ENCODE results near the gene KIF1B. TPM values are rescaled to one million over a fixed set of nuclear protein-coding genes. Genes with fewer than 3 reads are reported as not detected.

The KIF1B gene
- total RNA-seq, 2 experiments from 2014 or later = 10.0 to 11.2 TPM

DNA sequence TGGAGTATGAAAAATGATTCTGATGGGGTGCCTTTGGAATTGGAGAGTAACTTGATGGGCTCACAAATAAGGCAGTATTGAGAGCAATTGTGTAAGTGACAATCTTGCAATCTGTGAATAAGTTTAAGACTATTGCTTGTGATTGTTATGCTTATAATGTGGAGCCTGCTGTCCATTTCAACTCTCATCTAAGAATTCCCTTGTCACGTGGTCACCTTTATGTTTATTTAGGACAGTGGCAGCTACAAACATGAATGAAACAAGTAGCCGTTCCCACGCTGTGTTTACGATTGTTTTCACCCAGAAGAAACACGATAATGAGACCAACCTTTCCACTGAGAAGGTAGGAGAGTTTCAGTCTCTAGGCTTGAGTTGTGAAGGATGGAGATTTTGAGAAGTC, 57.6 kb downstream of the KIF1B start:
- H3K36me3 Mint-ChIP-seq = peaks cover 4% of the 10 kb centered on the region
- H3K4me3 Mint-ChIP-seq = no peak overlapping the region
- no peaks in the 10 kb centered on the region for H3K27me3 Mint-ChIP-seq
- H3K27ac Mint-ChIP-seq = no peak overlapping the region
- H3K9me3 Mint-ChIP-seq = no peaks in the 10 kb centered on the region
- DNase-seq = no peak
- H3K4me1 Mint-ChIP-seq = no peaks in the 10 kb centered on the region

DNA sequence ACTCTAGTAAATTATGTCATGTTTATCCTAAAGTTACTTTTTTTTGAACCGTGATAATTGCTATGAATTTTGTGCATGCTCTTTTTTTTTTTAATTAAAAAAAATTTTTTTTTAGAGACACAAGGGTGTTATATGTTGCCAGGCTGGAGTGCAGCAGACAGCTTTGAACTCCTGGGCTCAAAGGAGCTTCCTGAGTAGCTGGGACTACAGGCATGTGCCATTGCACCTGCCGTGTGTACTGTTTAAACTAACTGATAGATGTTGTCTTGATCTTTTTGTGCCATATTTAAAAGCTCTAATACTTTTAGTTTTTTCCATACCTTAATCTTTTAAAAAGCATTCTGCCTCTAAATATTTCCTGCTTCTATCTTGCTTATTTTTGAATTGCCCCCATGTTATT, 60.7 kb downstream of the KIF1B start:
- Mint-ChIP-seq H3K4me3 (no peak overlapping the region), H3K4me1 (no peaks in the 10 kb centered on the region), H3K9me3 (no peaks in the 10 kb centered on the region), H3K36me3 (peaks cover 7% of the 10 kb centered on the region), H3K27ac (no peak overlapping the region), H3K27me3 (no peaks in the 10 kb centered on the region)
- no peak for DNase-seq

DNA sequence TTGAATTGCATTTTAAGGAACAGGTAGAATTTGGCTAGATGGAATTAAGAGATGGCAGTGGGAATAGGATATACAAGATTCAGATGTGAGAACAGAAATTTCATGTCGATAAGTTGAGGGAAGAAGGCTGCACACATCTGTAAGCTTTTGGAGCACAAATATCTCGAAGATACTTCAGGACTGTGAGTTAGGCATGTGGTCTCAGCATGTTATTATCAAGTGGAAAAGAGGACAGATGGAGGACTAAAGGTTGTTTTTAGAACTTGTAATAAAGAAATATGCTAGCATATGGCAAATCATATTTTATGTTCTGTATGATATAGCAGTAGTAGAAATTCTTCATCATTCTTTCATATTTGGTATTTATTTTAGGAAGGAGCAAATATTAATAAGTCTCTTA, 61.5 kb downstream of the KIF1B start:
- Mint-ChIP-seq H3K27ac (no peak overlapping the region), H3K36me3 (peaks cover 9% of the 10 kb centered on the region), H3K4me3 (no peak overlapping the region), H3K4me1 (no peaks in the 10 kb centered on the region), H3K27me3 (no peaks in the 10 kb centered on the region), H3K9me3 (no peaks in the 10 kb centered on the region)
- no peak for DNase-seq

DNA sequence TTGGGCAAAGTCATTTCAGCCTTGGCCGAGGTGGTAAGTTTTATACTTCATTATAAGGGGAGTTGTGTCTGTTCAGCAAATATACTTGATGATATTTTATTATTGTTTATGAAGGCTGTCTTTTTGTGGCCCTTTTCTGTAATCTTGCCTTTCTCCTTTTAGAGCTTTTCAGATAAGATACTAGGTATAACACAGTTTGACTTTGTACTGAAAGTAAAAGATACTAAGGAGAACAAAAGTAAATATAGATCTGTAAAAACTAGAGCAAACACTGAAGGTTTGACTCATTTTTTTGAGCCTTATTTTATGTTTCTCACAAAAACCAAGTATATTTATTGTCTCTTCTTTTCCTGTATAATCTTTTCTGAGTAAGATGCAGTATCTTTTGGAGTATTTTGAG, 61.9 kb downstream of the KIF1B start:
- Mint-ChIP-seq H3K9me3 (no peaks in the 10 kb centered on the region), H3K27ac (no peak overlapping the region), H3K4me1 (no peaks in the 10 kb centered on the region), H3K36me3 (peaks cover 9% of the 10 kb centered on the region), H3K4me3 (no peak overlapping the region), H3K27me3 (no peaks in the 10 kb centered on the region)
- DNase-seq = no peak

DNA sequence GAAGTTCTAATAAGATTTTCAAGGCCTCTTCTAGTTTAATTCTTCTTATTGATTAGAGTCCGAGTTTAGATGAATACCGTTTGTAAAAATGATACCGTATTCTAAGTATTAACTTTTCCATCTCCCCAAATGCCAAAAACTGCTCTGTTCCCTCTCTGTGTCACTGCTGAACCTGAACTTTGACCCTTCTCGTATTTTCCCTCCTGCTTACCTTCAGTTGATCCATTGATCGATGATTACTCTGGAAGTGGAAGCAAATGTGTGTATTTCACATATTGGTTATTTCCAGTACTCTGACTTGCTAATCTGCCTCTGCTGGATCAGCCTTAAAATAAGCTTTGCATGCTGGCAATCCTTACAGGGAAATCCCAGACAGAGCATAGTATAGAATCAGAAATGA, 68.5 kb downstream of the KIF1B start:
- Mint-ChIP-seq H3K27me3 (no peaks in the 10 kb centered on the region), H3K27ac (no peak overlapping the region), H3K9me3 (no peaks in the 10 kb centered on the region), H3K4me3 (no peak overlapping the region), H3K4me1 (peaks cover 21% of the 10 kb centered on the region), H3K36me3 (peaks cover 7% of the 10 kb centered on the region)
- DNase-seq = no peak

DNA sequence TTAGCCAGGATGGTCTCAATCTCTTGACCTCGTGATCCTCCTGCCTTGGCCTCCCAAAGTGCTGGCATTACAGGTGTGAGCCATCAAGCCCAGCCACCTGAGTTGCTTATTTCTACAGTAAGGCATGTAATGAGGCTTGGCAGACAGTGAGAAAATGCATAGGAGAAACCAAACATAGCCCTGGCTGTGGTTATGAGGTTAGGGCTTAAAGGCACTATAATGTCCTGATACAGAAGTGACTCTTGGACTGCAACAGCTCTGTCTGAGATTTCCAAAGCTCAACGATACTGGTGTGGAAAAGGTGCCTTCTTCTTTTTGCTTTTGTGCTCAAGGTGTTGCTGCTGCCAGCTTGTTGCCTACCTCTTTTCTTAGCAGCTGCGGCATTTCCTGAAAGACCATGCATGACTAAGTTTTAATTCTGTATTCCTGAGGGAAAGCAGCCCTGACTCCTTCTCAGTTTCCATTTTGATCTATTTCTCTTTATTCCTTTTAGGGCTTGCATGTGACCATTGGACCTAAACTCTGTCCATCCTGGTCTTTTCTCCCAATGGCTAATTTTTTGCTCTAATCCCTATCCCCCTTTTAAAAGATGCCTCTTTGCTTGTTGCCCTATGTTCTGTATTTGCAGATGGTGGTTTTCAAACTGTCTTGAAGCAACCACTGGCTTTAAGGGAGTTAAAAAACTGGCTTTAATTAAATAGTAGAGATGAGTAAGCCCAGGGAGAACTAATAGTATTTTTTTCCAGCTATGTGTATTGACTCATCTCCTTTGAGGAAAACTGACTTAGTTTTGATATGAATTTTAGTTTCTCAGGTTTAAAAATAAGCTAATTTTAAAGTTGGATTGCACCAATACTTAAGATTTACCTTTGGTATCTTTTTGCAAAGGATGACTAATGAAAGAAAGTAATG, 70.3 kb downstream of the KIF1B start:
- Mint-ChIP-seq H3K27me3 (no peaks in the 10 kb centered on the region), H3K36me3 (peaks cover 7% of the 10 kb centered on the region), H3K4me3 (no peak overlapping the region), H3K9me3 (no peaks in the 10 kb centered on the region), H3K4me1 (peaks cover 21% of the 10 kb centered on the region), H3K27ac (peak overlapping the region; percentile 61)
- DNase-seq = peak; percentile 8

DNA sequence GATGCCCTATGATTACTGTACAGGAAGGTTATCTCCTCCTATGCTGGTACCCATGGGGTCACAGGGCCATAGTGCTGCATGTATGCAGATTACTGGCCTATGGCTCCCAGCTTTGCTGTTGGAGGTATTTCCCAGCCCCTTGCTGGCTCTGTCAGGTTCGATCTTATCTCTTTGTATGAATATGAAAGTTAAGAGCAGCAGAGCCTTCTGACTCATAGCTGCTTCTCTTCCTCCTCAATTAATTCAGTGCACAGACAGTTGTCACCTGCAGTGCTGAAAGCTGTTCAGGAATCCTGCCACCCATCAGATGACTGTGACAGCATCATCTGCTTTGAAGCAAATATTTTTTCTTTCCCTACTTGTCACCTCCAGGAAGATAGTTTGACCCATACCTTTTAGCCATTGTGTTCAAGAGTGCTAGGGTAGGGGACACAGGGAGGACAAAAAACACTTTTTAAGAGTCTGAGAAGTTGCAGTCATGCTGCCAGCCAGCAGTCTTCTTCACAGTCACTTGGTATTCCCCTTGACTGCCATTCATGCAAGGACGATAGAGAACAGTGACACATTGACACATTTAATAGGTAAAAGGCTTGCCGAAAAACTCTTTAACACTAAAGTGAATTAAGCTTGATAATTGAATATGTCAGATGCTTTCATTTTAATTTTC, 73.1 kb downstream of the KIF1B start:
- no peaks in the 10 kb centered on the region for H3K9me3 Mint-ChIP-seq
- DNase-seq = peak; percentile 28
- H3K27ac Mint-ChIP-seq = peak overlapping the region; percentile 9
- no peaks in the 10 kb centered on the region for H3K27me3 Mint-ChIP-seq
- no peak overlapping the region for H3K4me3 Mint-ChIP-seq
- H3K4me1 Mint-ChIP-seq = peaks cover 21% of the 10 kb centered on the region
- H3K36me3 Mint-ChIP-seq = peaks cover 3% of the 10 kb centered on the region

DNA sequence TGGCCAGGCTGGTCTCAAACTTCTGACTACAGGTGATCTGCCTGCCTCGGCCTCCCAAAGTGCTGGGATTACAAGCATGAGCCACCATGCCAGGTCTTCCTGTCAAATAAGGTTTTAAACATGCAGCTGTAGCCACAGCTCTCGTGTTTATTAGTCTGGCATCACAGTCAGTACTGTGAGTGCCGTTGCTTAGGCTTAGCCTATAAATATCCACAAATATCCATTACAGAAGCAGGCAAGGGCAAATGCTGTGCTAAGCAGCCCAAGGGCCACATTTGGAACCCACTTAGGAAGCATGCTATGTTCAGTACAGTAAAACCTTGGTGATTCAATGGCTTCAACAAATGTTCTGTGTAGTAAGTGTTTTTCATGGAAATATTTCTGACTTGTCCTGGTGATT, 75.9 kb downstream of the KIF1B start:
- H3K4me1 Mint-ChIP-seq = peaks cover 20% of the 10 kb centered on the region
- no peak for DNase-seq
- H3K36me3 Mint-ChIP-seq = peaks cover 7% of the 10 kb centered on the region
- no peaks in the 10 kb centered on the region for H3K27me3 Mint-ChIP-seq
- no peak overlapping the region for H3K4me3 Mint-ChIP-seq
- no peak overlapping the region for H3K27ac Mint-ChIP-seq
- H3K9me3 Mint-ChIP-seq = no peaks in the 10 kb centered on the region

DNA sequence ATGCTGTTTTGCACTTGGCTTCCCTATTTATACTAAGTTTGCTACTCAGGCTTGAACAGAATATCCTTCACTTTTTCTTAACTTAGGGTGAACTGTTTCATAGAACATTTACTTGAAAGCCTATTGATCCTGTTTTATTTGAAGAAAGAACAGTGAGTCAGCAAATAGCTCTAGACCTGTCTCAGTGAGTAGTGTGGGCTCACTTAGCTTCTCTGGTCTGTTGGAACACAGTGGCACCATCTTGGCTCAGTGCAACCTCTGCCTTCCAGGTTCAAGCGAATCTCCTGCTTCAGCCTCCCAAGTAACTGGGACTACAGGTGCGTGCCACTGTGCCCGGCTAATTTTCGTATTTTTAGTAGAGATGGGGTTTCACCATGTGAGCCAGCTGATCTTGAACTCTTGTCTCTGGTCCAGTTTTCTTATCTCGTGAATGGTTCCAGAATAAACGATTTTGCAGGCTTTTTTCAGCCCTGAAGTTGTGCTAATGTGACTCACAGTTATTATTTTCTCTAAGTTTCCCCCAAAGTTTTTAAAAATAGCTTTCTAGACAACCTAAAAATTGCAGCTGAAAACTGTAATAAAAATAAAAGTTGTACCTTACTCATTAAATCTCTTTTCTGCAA, 76.8 kb downstream of the KIF1B start:
- H3K27ac Mint-ChIP-seq = no peak overlapping the region
- no peak overlapping the region for H3K4me3 Mint-ChIP-seq
- peaks cover 7% of the 10 kb centered on the region for H3K36me3 Mint-ChIP-seq
- no peaks in the 10 kb centered on the region for H3K27me3 Mint-ChIP-seq
- H3K4me1 Mint-ChIP-seq = peaks cover 12% of the 10 kb centered on the region
- H3K9me3 Mint-ChIP-seq = no peaks in the 10 kb centered on the region
- no peak for DNase-seq

DNA sequence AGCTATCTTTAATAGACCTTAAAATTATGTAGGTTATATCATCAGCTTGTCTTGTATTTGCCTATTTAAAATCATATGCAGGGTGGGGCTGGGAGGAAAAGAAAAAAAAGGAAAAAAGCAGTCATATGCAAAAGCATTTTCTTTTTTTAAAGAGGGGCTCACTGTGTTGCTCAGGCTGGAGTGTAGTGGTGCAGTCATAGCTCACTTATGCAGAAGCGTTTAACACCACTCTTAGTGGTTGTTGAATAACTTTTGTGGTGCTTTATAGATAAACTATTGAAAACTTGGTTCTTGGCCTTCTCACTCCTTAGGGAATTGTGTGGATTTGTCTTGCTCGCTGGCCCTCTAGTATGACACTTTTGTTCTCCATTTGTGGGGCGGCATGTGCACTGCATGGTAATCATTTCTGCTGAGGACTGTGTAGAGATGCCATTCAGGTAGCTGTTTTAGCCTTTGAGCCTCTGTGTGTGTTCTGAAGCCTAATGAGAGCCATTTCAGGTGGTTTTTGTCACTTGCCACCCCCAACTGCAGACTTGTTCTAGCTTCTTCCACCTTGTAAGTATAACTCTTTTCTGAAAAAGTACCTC, 77.8 kb downstream of the KIF1B start:
- H3K9me3 Mint-ChIP-seq = no peaks in the 10 kb centered on the region
- H3K4me3 Mint-ChIP-seq = no peak overlapping the region
- peaks cover 13% of the 10 kb centered on the region for H3K36me3 Mint-ChIP-seq
- no peak overlapping the region for H3K27ac Mint-ChIP-seq
- H3K4me1 Mint-ChIP-seq = peaks cover 8% of the 10 kb centered on the region
- DNase-seq = no peak
- H3K27me3 Mint-ChIP-seq = no peaks in the 10 kb centered on the region

DNA sequence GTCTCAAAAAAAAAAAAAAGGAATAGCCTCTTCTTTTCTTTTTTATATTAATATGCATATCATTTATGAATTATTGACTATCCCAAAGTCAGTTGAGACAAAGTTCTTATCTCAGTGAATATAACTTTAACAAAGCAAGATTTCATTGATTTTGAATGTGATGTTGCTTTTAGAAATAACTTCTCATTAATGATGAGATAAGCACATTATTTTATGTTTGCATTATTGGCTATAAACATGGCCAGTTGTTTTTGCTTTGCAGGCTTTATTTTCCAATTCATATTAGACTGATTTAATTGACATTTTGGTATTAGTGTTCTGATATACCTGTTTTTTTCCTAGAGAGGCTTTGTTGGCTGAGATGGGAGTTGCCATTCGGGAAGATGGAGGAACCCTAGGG, 81.3 kb downstream of the KIF1B start:
- Mint-ChIP-seq H3K27me3 (no peaks in the 10 kb centered on the region), H3K36me3 (peaks cover 12% of the 10 kb centered on the region)
- DNase-seq = no peak

DNA sequence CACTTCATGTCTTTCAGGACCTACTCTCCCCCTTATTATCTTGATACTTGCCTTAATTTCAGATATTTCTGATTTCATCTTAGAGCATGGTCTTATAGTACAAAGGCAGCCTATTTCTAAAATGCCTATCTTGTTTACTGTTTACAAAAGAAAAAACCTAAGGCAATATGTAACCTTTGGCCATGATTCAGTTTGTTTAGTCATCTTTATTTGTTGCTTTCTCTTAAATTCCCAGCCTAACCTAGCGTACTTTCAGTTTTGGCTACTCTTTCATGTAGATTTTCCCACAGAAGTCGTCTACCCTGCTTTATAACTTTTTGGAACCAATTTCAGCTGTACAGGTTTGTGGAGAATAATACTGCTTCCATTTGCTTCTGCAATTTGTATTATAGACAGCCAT, 81.8 kb downstream of the KIF1B start:
- DNase-seq = no peak
- Mint-ChIP-seq H3K27me3 (no peaks in the 10 kb centered on the region), H3K36me3 (peaks cover 14% of the 10 kb centered on the region), H3K4me3 (no peak overlapping the region), H3K9me3 (no peaks in the 10 kb centered on the region), H3K4me1 (peaks cover 3% of the 10 kb centered on the region), H3K27ac (no peak overlapping the region)

More for the DNA sequence above, 81.3 kb downstream of the KIF1B start:
- Mint-ChIP-seq H3K9me3 (no peaks in the 10 kb centered on the region), H3K4me1 (peaks cover 3% of the 10 kb centered on the region), H3K27ac (no peak overlapping the region), H3K4me3 (no peak overlapping the region)

DNA sequence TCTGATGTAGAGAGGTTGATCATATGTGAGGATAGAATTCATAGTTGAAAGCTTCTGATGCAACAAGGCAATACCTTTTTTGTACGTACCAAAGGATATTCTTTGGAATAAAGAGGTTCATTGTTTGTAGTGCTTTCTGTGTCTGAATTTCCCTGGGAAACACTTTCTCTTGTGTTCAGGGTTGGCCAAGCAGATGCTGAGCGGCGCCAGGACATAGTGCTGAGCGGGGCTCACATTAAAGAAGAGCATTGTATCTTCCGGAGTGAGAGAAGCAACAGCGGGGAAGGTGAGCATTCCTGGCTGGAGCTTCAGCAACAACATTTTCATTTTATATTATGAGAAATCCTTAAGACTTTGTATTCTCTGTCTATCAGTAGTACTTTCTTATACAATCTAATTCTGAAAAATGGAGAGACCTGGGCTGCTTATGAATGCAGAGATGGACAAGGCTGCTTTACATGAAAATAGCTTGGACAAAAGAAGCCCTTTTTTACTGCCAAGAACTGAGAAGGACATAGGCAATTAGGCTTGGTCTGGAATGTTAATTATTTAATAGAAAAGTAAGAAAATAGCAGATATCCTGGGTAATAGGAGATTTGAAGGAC, 85.2 kb downstream of the KIF1B start:
- peaks cover 10% of the 10 kb centered on the region for H3K36me3 Mint-ChIP-seq
- no peaks in the 10 kb centered on the region for H3K27me3 Mint-ChIP-seq
- no peak overlapping the region for H3K27ac Mint-ChIP-seq

DNA sequence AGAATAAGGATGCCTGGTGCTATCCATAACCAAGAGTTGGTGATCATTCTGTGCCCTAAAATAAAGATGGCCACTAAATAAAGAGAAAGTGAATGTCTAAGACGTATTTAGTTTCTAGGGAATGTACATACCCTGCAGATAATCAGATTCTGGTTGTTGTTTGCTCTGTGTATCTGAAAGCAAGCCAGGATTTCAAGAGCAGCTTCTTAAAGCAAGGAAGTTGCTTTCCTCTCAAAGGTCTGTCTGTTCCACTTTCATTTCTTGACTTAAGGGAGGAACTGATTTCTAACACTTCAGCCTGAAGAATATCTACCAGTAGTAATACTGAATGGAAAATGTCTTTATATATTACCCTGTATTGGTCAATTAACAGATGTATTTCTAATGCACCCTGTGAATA, 88.8 kb downstream of the KIF1B start:
- H3K36me3 Mint-ChIP-seq = peaks cover 20% of the 10 kb centered on the region
- no peaks in the 10 kb centered on the region for H3K9me3 Mint-ChIP-seq
- H3K27ac Mint-ChIP-seq = no peak overlapping the region

More for the DNA sequence above, 85.2 kb downstream of the KIF1B start:
- Mint-ChIP-seq H3K4me3 (no peak overlapping the region), H3K4me1 (no peaks in the 10 kb centered on the region), H3K9me3 (no peaks in the 10 kb centered on the region)
- no peak for DNase-seq

DNA sequence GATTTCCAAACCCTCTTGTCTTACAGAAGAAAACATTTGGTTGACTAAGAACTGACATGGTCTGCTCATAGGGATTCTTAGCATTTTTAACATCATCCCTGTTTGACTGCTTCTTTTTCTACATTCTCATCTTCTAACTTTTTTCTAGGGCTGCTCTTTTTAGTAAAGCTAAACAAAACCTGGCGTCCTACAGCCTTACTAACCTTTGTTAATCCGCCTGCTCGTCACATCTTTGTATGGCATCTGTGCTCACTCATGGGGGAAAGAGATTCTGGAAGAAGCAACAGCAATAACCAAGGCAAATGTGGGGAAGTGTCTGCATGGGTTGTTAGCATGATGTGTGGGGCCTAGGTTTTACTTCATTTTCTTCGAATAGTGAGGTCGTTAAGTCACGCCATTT, 92.0 kb downstream of the KIF1B start:
- Mint-ChIP-seq H3K4me3 (no peak overlapping the region), H3K4me1 (no peaks in the 10 kb centered on the region), H3K27ac (no peak overlapping the region), H3K9me3 (no peaks in the 10 kb centered on the region), H3K27me3 (no peaks in the 10 kb centered on the region), H3K36me3 (peaks cover 15% of the 10 kb centered on the region)
- DNase-seq = no peak

More for the DNA sequence above, 88.8 kb downstream of the KIF1B start:
- H3K4me3 Mint-ChIP-seq = no peak overlapping the region
- DNase-seq = no peak
- no peaks in the 10 kb centered on the region for H3K4me1 Mint-ChIP-seq
- no peaks in the 10 kb centered on the region for H3K27me3 Mint-ChIP-seq
